K562 (cell line): ENCODE measurements around the gene CD93. TPM values are rescaled to one million over a fixed set of nuclear protein-coding genes. Genes with fewer than 3 reads are reported as not detected.

Experiments used
- ATAC-seq: fragments of 200-7000 bp; cut with Tn5 transposase; 3 replicates; pipeline ENCODE4 v1.9.1; 2020; ENCODE audit warnings: moderate library complexity
- BruUV-seq: library from RNA; stranded (reverse); fragments of 400-500 nt; replicated peaks from 2 replicates; lab custom pipeline; 2021; lab: Mats Ljungman, UMichigan
- CTCF ChIA-PET: fragments of 300-600 bp; formaldehyde crosslinking; extraction: SDS; loops from one replicate; lab custom pipeline; 2021; ENCODE audit warnings: low intra/inter-chr PET ratio; lab: Yijun Ruan, JAX
- POLR2A ChIA-PET: fragments of 300-600, 350-650 bp; sonication (Branson Sonifier 250); formaldehyde crosslinking; extraction: SDS; loops from one replicate; lab custom pipeline; 2021; ENCODE audit warnings: antibody characterized with exemption, inconsistent platforms; lab: Yijun Ruan, JAX
- DNase-seq, 4 experiments: peaks; one replicate each; pipeline versions ENCODE4 v3.0.0 to v3.0.0-alpha.2; 2011 to 2018; ENCODE audit warnings: low spot score in 3 of 4, mixed read lengths in 3 of 4; ENCODE audit errors: extremely low read depth in 1 of 4
- FAIRE-seq: peaks from 2 replicates; lab custom pipeline; 2011; peaks lifted over from hg19 to GRCh38; lab: Jason Lieb, UNC
- H2AFZ ChIP-seq: 2 replicates; pipeline ENCODE4 v1.6.0; 2011; ENCODE audit warnings: low read depth, low read length, control low read depth, inconsistent platforms
- H3K27ac ChIP-seq: fragments of 200-600 bp; 3 replicates; pipeline ENCODE4 v1.8.0; 2011; ENCODE audit warnings: low read depth, mild to moderate bottlenecking, control low read depth, inconsistent platforms, low read length, moderate library complexity, mixed read lengths; ENCODE audit errors: extremely low read depth
- H3K27me3 ChIP-seq, 2 experiments: fragments of 300-600 bp in 1 of 2; 2 replicates in 1 of 2; 3 replicates in 1 of 2; pipeline versions ENCODE4 v1.6.0 to v1.8.0; 2011; ENCODE audit warnings: inconsistent platforms in 2 of 2, low read length in 2 of 2, mild to moderate bottlenecking in 1 of 2, mixed read lengths in 1 of 2, moderate library complexity in 1 of 2; ENCODE audit not compliant: control insufficient read depth in 2 of 2, insufficient read depth in 2 of 2
- H3K36me3 ChIP-seq: fragments of 300-600 bp; 3 replicates; pipeline ENCODE4 v1.8.0; 2011; ENCODE audit warnings: mild to moderate bottlenecking, low read length, inconsistent platforms; ENCODE audit not compliant: control insufficient read depth, insufficient read depth
- H3K4me1 ChIP-seq, 2 experiments: fragments of 200-600 bp in 1 of 2; replicated peaks in 1 of 2; 2 replicates in 1 of 2; 3 replicates in 1 of 2; pipeline versions ENCODE4 v1.5.1 to v1.8.0; 2011; ENCODE audit warnings: inconsistent platforms in 2 of 2, low read length in 2 of 2, mild to moderate bottlenecking in 1 of 2, mixed read lengths in 1 of 2, moderate library complexity in 1 of 2; ENCODE audit not compliant: control insufficient read depth in 2 of 2, insufficient read depth in 2 of 2
- H3K4me2 ChIP-seq: 2 replicates; pipeline ENCODE4 v1.6.1; 2011; ENCODE audit warnings: low read length, control low read depth, inconsistent platforms, mixed read lengths; ENCODE audit not compliant: insufficient read depth
- H3K4me3 ChIP-seq: fragments of 200-600 bp; sonication (generic), shearing (Covaris generic); 2 replicates; pipeline ENCODE4 v1.5.1; 2016; ENCODE audit warnings: control low read depth, inconsistent platforms
- H3K79me2 ChIP-seq: fragments of 200-600 bp; 3 replicates; pipeline ENCODE4 v1.8.0; 2011; ENCODE audit warnings: low read length, inconsistent platforms; ENCODE audit not compliant: control insufficient read depth, insufficient read depth
- H3K9ac ChIP-seq, 2 experiments: 2 replicates each; pipeline versions ENCODE4 v1.6.0 to v1.6.1; 2011; ENCODE audit warnings: low read depth in 2 of 2, low read length in 2 of 2, control low read depth in 1 of 2, inconsistent platforms in 1 of 2, mild to moderate bottlenecking in 1 of 2, mixed read lengths in 1 of 2; ENCODE audit not compliant: insufficient read depth in 1 of 2
- H3K9me1 ChIP-seq: one replicate; pipeline ENCODE4 v1.6.0; 2011; ENCODE audit warnings: inconsistent platforms, mild to moderate bottlenecking, low read length, moderate library complexity; ENCODE audit not compliant: control insufficient read depth, insufficient read depth
- H3K9me3 ChIP-seq: replicated peaks from 2 replicates; pipeline ENCODE4 v1.5.1; 2011; ENCODE audit warnings: low read depth, low read length, inconsistent platforms; ENCODE audit not compliant: control insufficient read depth, insufficient read depth
- H4K20me1 ChIP-seq: replicated peaks from 2 replicates; pipeline ENCODE4 v1.6.1; 2011; ENCODE audit warnings: low read length, inconsistent platforms, mixed read lengths; ENCODE audit not compliant: control insufficient read depth, insufficient read depth
- CBX1 ChIP-seq: sonication (generic); IDR thresholded peaks from 2 replicates; pipeline ENCODE4 v1.6.1; 2016; ENCODE audit warnings: antibody characterized with exemption, low read depth, mild to moderate bottlenecking
- CREB3 ChIP-seq: fragments of 450-650 bp; conservative IDR thresholded peaks from 2 replicates; pipeline ENCODE4 v1.6.1; 2016; ENCODE audit warnings: missing genetic modification characterization, low read depth, mild to moderate bottlenecking, missing compliant biosample characterization, moderate library complexity
- HDAC2 ChIP-seq: fragments of 450-650 bp; IDR thresholded peaks from 2 replicates; pipeline ENCODE4 v1.6.1; 2016; ENCODE audit warnings: mild to moderate bottlenecking
- JUN ChIP-seq, 2 experiments: sonication (generic) in 1 of 2; formaldehyde crosslinking in 1 of 2; IDR thresholded peaks; 2 replicates each; pipeline versions ENCODE4 v1.6.1 to v1.8.0; 2012 to 2022; ENCODE audit warnings: borderline replicate concordance in 2 of 2, mild to moderate bottlenecking in 2 of 2, improper control_type of control experiment in 1 of 2, low read depth in 1 of 2, low read length in 1 of 2, missing genetic modification reagents in 1 of 2
- MED1 ChIP-seq: sonication (generic); formaldehyde crosslinking; IDR thresholded peaks from 2 replicates; pipeline ENCODE4 v1.8.1; 2023; ENCODE audit warnings: missing genetic modification reagents, borderline replicate concordance
- MTA3 ChIP-seq: fragments of 450-650 bp; formaldehyde crosslinking; IDR thresholded peaks from 2 replicates; pipeline ENCODE4 v1.6.1; 2017; ENCODE audit warnings: mild to moderate bottlenecking, borderline replicate concordance
- NFRKB ChIP-seq: fragments of 450-650 bp; IDR thresholded peaks from 2 replicates; pipeline ENCODE4 v1.6.1; 2016; ENCODE audit warnings: low read depth
- NRF1 ChIP-seq, 2 experiments: fragments of 450-650 bp; IDR thresholded peaks in 1 of 2; conservative IDR thresholded peaks in 1 of 2; 2 replicates each; pipeline ENCODE4 v1.6.1; 2014; ENCODE audit warnings: mild to moderate bottlenecking in 2 of 2
- RBFOX2 ChIP-seq: fragments of 200-400 bp; formaldehyde crosslinking; IDR thresholded peaks from 2 replicates; pipeline ENCODE4 v1.6.1; 2017; ENCODE audit warnings: low read depth, mild to moderate bottlenecking, low read length, moderate library complexity
- SUPT5H ChIP-seq: fragments of 450-650 bp; IDR thresholded peaks from 2 replicates; pipeline ENCODE4 v1.6.1; 2016
- TBL1XR1 ChIP-seq, 2 experiments: IDR thresholded peaks; 2 replicates each; pipeline ENCODE4 v1.6.1; 2012; ENCODE audit warnings: improper control_type of control experiment in 2 of 2, low read length in 2 of 2, mild to moderate bottlenecking in 1 of 2
- TCF7 ChIP-seq: sonication (generic); IDR thresholded peaks from 2 replicates; pipeline ENCODE4 v1.6.1; 2016; ENCODE audit warnings: antibody characterized with exemption, borderline replicate concordance
- TCF7L2 ChIP-seq: fragments of 150-350 bp; IDR thresholded peaks from 2 replicates; pipeline ENCODE4 v1.6.1; 2016; ENCODE audit warnings: low read depth, mild to moderate bottlenecking, low read length, moderate library complexity
- ZBTB5 ChIP-seq: fragments of 450-650 bp; IDR thresholded peaks from 2 replicates; pipeline ENCODE4 v1.6.1; 2017; ENCODE audit warnings: antibody characterized with exemption
- ZNF79 ChIP-seq: fragments of 250-450 bp; sonication (Bioruptor Pico); IDR thresholded peaks from 2 replicates; pipeline ENCODE4 v1.4.0; 2020; ENCODE audit warnings: low read depth, mild to moderate bottlenecking, moderate library complexity
- WGBS: fragments of 100-300 bp; shearing (Covaris generic); methylation state at CpG from one replicate; pipeline ENCODE4 v1.1.6; 2016; ENCODE audit warnings: low coverage, mixed read lengths; ENCODE audit not compliant: insufficient coverage; ENCODE audit errors: missing lambda C conversion rate; 5-methylcytosine and 5-hydroxymethylcytosine counted together
- in situ Hi-C: fragments of 300-500 bp; cut with MboI; formaldehyde crosslinking; loops from 4 replicates; pipeline ENCODE4 v1.15.0; 2018; ENCODE audit warnings: inconsistent platforms, mixed read lengths
- intact Hi-C: fragments of 100-400 bp; cut with micrococcal nuclease; formaldehyde crosslinking; loops from 2 replicates; pipeline ENCODE4 v1.14.2; 2022
- polyA plus RNA-seq, 8 experiments: library from polyadenylated mRNA; depleted of rRNA in 4 of 8; stranded (reverse) in 5 of 8; unstranded in 3 of 8; fragments of >200 nt; fragmentation: Nextera tagmentation in 2 of 8; fragmentation: Illumina TruSeq in 1 of 8; extraction: Ambion mirVana in 2 of 8; extraction: Trizol in 1 of 8; gene quantifications; 2 replicates each; pipeline versions ENCODE4 v1.2.1 to v1.2.3, GENCODE V29; 2011 to 2014; ENCODE audit warnings: inconsistent platforms in 1 of 8, missing spikeins in 1 of 8
- total RNA-seq, 7 experiments: library from RNA; depleted of rRNA in 6 of 7; stranded (reverse); fragments of >200 nt in 6 of 7; fragmentation: Illumina TruSeq in 2 of 7; extraction: Trizol in 2 of 7; gene quantifications; 2 replicates each; pipeline versions ENCODE4 v1.2.1 to v1.2.3, GENCODE V29; 2011 to 2021; ENCODE audit warnings: low replicate concordance in 1 of 7
- TF ChIP-seq, protein P1 (sequence below), 2 experiments: fragments of 450-650 bp in 1 of 2; sonication (generic) in 1 of 2; formaldehyde crosslinking in 1 of 2; IDR thresholded peaks in 1 of 2; conservative IDR thresholded peaks in 1 of 2; 2 replicates each; pipeline versions ENCODE4 v1.6.1 to v1.8.1; 2016 to 2023; ENCODE audit warnings: mild to moderate bottlenecking in 2 of 2, moderate library complexity in 2 of 2, inconsistent platforms in 1 of 2, missing genetic modification reagents in 1 of 2

Gene CD93
- total and polyA plus RNA-seq, 9 of the 15 experiments (the other 6 are each of a cell fraction or from before 2014, with no cell fraction given) = 0.03 to 0.20 (median 0.05) TPM

- Histone ChIP-seq H3K27ac (peak overlapping the region; percentile 100), H3K4me1 (peaks cover 57 to 62% of the 10 kb centered on the region in 2 experiments), H3K4me3 (peak overlapping the region; percentile 29), H3K9me1 (no peaks in the 10 kb centered on the region), H3K36me3 (no peaks in the 10 kb centered on the region), H3K4me2 (peak overlapping the region; percentile 88), H3K27me3 (no peaks in the 10 kb centered on the region), H3K79me2 (0 out of 3 replicates have a peak, but pooled peaks cover 6% of the 10 kb centered on the region), H3K9ac (peak overlapping the region; percentile 86 to 94), H3K9me3 (no peaks in the 10 kb centered on the region), H4K20me1 (no peaks in the 10 kb centered on the region), H2AFZ (peak overlapping the region; percentile 34)
- peak; percentile 76 for ATAC-seq
- CTCF ChIA-PET = no interaction called here
- WGBS = 13% methylated on average over 13 of the region's 14 CpGs
- BruUV-seq = no TSS peak
- intact Hi-C loops (loop anchor here (2.0 to 5.0 kb wide), 5 partner anchors 16 to 720 kb away; no protein-coding TSS in a partner anchor), in situ Hi-C loops (no loop called here)
- POLR2A ChIA-PET = interaction anchor here (0.7 to 7.2 kb wide), 14 partner anchors 11 to 293 kb away, joined by 3 to 109 read pairs (median 4); partner anchors contain the start of gene CD93
- FAIRE-seq = no peak
- peak; percentile 28 to 77 (median 44) for DNase-seq
- TF ChIP-seq JUN (IDR thresholded peaks at IDR 0.05; ENCODE audit: borderline replicate concordance, low read depth, low read length) (peak; percentile 75), JUN (CRISPR knock-in tag; IDR thresholded peaks at IDR 0.05; ENCODE audit: borderline replicate concordance) (peak; percentile 95; the same call in 1 of the 2 replicates), SUPT5H (peak; percentile 72), HDAC2 (no peak), MED1 (CRISPR knock-in tag) (no peak), MTA3 (peak; percentile 54; the same call in 1 of the 2 replicates), NRF1 (conservative IDR thresholded peaks at IDR 0.05 in 1 of 2, IDR thresholded peaks at IDR 0.05 in 1 of 2) (peak; percentile 62 to 63), NFRKB (peak; percentile 93), TCF7 (no peak), TCF7L2 (no peak), TBL1XR1 (IDR thresholded peaks at IDR 0.05; ENCODE audit: low read length in 2 of 2) (no peak), ZNF79 (CRISPR knock-in tag) (no peak), CBX1 (no peak), ZBTB5 (0 out of 2 replicates have a peak, but pooled peaks have one; percentile 2), RBFOX2 (peak; percentile 59; the same call in 1 of the 2 replicates), CREB3 (peak; percentile 38; the same call in 1 of the 2 replicates)
- TF ChIP-seq, protein P1, sequence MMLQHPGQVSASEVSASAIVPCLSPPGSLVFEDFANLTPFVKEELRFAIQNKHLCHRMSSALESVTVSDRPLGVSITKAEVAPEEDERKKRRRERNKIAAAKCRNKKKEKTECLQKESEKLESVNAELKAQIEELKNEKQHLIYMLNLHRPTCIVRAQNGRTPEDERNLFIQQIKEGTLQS (IDR thresholded peaks at IDR 0.05) = peak; percentile 60; the same call in 1 of the 2 replicates
- TF ChIP-seq, protein P1 (CRISPR knock-in tag; conservative IDR thresholded peaks at IDR 0.05) = no peak
Measured at GRCh38 chr20:23132293-23132929, 46.3 kb upstream of the CD93 start.
